Cerebellar nuclear complex (tissue), 1 donor: ENCODE results near the gene MAPRE2.

ENCODE experiments used
- DNase-seq, 2 experiments: peaks; one replicate each; lab custom pipeline; 2025; lab: John Stamatoyannopoulos, UW

The MAPRE2 gene

DNA sequence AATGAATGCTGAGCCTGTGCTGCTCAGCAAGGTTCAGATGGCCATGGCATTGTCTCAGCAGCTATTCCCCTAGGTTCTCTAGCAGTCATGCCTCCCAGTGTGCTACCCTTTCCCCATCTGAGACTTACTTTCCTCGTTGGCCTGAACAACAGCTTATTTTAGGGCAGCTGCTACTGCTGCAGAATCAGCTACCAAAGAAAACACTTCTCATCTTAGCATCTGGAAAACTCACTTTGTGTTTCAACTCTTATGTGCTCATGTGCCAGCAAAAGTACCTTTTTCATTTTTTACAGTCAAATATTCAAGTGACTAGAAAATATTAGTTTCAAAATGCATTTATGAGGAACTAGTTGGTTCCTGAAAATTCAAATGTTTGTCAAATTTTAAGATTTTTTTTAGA is 139.2 kb downstream of the MAPRE2 start:
- DNase-seq = no peak

- no peak for DNase-seq
Measured at GRCh38 chr18:35182151-35182550, 140.9 kb downstream of the MAPRE2 start.

- DNase-seq = no peak
Measured at GRCh38 chr18:35183886-35184285, 142.7 kb downstream of the MAPRE2 start.

DNA sequence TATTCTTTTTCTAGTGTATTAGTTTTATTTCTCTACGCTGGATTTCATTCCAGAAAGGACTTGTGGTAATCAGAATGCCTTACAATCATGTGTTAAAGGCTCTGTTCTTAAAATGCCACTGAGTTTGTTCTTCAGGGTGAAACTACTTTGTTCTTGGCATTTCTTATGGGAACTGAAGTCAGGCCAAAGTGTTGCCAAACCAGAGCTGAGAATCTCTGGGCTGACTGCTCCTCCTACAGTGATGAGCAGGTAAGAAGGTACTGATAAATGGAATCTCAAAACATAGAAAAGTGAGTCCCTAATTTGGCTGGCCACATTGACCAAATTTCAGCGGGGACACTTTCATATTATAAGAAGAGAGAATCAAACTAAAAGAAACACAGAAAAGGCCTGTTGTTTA is 144.6 kb downstream of the MAPRE2 start:
- DNase-seq = no peak

GRCh38 chr18:35186291-35187034 is 145.2 kb downstream of the MAPRE2 start:
- no peak for DNase-seq

- peak in 1 of 2 experiments; percentile 4 for DNase-seq
Measured at GRCh38 chr18:35189510-35189909, 148.3 kb downstream of the MAPRE2 start.

DNA sequence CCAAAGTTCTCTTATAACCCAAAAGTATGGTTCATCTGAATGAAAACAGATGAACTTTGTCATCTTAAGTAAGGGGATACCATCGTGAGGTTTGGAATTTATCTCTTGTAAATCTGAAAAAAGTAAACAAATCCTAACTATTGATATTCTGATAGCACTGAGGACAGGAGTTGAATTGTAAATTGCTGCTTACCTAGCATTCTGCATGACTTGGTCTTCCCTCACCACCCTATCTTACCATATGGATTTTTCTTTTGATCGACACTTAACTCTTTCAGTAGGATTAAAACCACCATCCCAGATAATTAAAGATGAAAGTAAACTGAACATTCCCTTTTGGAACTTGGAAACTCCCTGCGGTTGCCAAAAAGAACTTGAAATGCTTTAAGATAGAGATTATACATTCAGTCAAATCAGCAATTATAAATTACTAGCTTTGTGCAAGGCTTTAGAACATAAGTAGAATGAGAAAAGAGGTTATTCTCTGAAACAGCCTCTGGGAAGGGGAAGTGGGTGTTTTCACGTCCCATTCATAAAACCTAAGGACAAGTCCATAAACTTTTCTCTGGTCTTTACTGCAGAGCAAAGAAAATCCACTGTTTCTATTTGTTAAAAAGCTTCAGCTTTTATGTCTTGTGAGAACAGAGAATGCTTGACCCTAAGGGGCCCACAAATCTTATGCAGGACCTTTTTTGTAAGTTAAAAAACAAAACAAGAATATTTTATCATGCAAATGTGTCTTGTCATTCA is 149.9 kb downstream of the MAPRE2 start:
- no peak for DNase-seq

DNA sequence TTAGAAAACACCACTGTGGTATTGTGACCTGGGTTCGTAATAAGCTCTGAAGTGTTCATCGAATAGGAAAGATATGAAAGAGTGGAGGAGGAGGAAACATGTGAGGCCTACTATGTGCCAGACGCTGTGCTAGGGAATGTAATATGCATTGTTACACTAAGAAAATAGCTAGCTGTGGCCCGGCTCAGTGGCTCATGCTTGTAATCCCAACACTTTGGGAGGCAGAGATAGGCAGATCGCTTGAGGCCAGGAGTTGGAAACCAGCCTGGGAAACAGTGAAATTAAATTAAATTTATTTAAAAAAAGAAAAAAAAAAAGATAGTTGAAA is 150.4 kb downstream of the MAPRE2 start:
- no peak for DNase-seq

GRCh38 chr18:35192415-35192814 is 151.2 kb downstream of the MAPRE2 start:
- DNase-seq = no peak
